PC-3 (cell line): ENCODE measurements around the gene CACNA1B.

Source experiments
- EZH2 ChIP-seq: fragments of 300-600 bp; sonication (generic); IDR thresholded peaks from one replicate; pipeline ENCODE4 v1.6.1; 2017; ENCODE audit warnings: antibody characterized with exemption, mild to moderate bottlenecking, low read length; ENCODE audit not compliant: unreplicated experiment
- TF ChIP-seq, protein P1 (sequence below): fragments of 300-600 bp; sonication (generic); conservative IDR thresholded peaks from 2 replicates; pipeline ENCODE4 v1.5.1; 2017; ENCODE audit warnings: antibody characterized with exemption, low read depth, mild to moderate bottlenecking, low read length

DNA sequence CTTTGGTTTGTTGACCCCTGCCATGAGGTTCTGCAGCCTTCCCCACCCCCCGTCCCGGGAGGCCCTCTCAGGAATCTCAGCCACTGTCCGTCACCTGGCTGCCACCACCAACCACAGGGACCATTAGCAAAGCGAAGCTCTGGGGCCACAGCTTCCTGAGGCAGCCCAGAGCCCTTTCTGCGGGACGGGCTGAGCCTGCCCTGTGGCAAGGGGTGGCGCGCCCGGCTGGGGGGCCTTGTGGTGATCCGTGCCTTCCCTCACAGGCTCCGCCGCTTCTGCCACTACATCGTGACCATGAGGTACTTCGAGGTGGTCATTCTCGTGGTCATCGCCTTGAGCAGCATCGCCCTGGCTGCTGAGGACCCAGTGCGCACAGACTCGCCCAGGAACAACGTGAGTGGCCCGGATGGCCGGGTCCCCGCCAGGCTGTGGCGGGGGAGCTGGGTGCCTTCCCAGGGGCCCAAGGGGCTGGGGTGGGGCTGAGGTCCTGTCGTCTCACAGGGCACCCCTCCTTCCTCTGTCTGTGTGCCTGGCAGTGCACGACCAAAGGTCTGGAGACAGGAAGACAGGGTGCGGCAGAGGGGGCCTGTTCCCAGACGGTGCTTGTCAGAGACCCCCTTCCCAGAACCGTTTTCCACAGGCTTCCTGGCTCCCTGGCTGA is 169.2 kb downstream of the CACNA1B start:
- TF ChIP-seq EZH2, result no peak
- TF ChIP-seq, protein P1, sequence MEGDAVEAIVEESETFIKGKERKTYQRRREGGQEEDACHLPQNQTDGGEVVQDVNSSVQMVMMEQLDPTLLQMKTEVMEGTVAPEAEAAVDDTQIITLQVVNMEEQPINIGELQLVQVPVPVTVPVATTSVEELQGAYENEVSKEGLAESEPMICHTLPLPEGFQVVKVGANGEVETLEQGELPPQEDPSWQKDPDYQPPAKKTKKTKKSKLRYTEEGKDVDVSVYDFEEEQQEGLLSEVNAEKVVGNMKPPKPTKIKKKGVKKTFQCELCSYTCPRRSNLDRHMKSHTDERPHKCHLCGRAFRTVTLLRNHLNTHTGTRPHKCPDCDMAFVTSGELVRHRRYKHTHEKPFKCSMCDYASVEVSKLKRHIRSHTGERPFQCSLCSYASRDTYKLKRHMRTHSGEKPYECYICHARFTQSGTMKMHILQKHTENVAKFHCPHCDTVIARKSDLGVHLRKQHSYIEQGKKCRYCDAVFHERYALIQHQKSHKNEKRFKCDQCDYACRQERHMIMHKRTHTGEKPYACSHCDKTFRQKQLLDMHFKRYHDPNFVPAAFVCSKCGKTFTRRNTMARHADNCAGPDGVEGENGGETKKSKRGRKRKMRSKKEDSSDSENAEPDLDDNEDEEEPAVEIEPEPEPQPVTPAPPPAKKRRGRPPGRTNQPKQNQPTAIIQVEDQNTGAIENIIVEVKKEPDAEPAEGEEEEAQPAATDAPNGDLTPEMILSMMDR, result no peak
